Activated CD4-positive, alpha-beta T cell treated with anti-CD3 and anti-CD28 coated beads, Interleukin-2, amount 10 ng/mL, durations not matched to agents 24 days and 14 days (primary cell): ENCODE data around the gene MAJIN. TPM values are rescaled to one million over a fixed set of nuclear protein-coding genes. Genes with fewer than 3 reads are reported as not detected.
A peak's percentile ranks its signal among the peaks of the same experiment; 100 is the strongest.

ENCODE experiments used
- DNase-seq: peaks from one replicate; pipeline ENCODE4 v3.0.0; 2022
- H3K27ac Mint-ChIP-seq: one replicate; pipeline ENCODE4 v1.8.0; 2022; ENCODE audit warnings: mild to moderate bottlenecking, mixed read lengths
- H3K27me3 Mint-ChIP-seq: one replicate; pipeline ENCODE4 v1.8.0; 2022; ENCODE audit warnings: mixed read lengths
- H3K36me3 Mint-ChIP-seq: one replicate; pipeline ENCODE4 v1.8.0; 2022; ENCODE audit warnings: low read depth, mild to moderate bottlenecking, mixed read lengths
- H3K4me1 Mint-ChIP-seq: one replicate; pipeline ENCODE4 v1.8.0; 2021; ENCODE audit warnings: mixed read lengths
- H3K4me3 Mint-ChIP-seq: one replicate; pipeline ENCODE4 v1.8.0; 2022; ENCODE audit warnings: mild to moderate bottlenecking, moderate library complexity, mixed read lengths
- H3K9me3 Mint-ChIP-seq: one replicate; pipeline ENCODE4 v1.8.0; 2021; ENCODE audit warnings: mixed read lengths
- intact Hi-C: fragments of 100-400 bp; cut with micrococcal nuclease; formaldehyde crosslinking; loops from one replicate; pipeline ENCODE4 v1.15.1; 2023
- total RNA-seq: library from RNA; stranded (reverse); gene quantifications from 2 replicates; pipeline ENCODE4 v1.2.3, GENCODE V29; 2022

MAJIN gene
- total RNA-seq, 1 donor from 2014 or later = not detected

DNA sequence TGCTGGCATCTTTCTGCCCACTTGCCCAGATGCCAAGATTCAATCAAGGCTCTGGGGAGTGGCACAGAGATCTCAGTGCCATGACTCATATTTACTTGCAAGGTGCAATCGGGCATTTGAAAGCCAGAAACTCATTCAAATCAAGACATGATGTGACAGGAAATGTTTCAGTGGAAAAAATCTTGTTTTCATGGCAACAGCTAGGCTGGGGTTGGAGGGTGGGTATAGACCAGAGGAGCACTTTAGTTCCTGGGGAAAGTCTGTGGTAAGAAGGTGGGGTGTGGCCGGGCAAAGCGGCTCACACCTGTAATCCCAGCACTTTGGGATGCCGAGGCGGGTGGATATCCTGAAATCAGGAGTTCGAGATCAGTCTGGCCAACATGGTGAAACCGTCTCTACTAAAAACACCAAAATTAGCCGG is 1.2 kb downstream of the MAJIN start:
- DNase-seq = peak; percentile 69
- H3K9me3 Mint-ChIP-seq = no peaks in the 10 kb centered on the region
- no peaks in the 10 kb centered on the region for H3K36me3 Mint-ChIP-seq
- peaks cover 18% of the 10 kb centered on the region for H3K4me1 Mint-ChIP-seq
- intact Hi-C loops = loop anchor here (5.0 kb wide), 1 partner anchor 53 kb away; the partner anchor contains the start of gene ATG2A
- H3K4me3 Mint-ChIP-seq = peak overlapping the region; percentile 54
- H3K27ac Mint-ChIP-seq = peak overlapping the region; percentile 83
- H3K27me3 Mint-ChIP-seq = no peaks in the 10 kb centered on the region

DNA sequence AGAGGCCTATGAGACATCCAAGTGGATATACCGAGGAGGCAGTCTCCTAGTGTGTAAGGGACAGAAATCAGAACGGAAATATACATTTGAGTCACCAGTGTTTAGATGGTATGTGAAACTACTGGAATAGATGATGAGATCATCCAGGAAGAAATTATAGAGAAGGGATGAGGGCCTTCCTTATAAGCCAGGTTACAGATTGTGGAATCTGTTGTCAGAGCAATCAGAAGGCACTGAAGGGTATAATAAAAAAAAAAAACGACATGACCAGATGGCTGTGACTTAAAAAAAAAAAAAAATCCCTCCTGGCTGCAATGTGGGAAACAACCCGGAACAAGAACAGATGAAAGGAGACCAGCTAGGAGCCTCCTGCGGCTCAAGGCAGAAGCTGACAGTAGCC is 2.7 kb downstream of the MAJIN start:
- Mint-ChIP-seq H3K4me3 (no peak overlapping the region), H3K36me3 (no peaks in the 10 kb centered on the region), H3K4me1 (peaks cover 20% of the 10 kb centered on the region), H3K9me3 (no peaks in the 10 kb centered on the region), H3K27me3 (no peaks in the 10 kb centered on the region), H3K27ac (peak overlapping the region; percentile 22)
- intact Hi-C loops = no loop called here
- no peak for DNase-seq

DNA sequence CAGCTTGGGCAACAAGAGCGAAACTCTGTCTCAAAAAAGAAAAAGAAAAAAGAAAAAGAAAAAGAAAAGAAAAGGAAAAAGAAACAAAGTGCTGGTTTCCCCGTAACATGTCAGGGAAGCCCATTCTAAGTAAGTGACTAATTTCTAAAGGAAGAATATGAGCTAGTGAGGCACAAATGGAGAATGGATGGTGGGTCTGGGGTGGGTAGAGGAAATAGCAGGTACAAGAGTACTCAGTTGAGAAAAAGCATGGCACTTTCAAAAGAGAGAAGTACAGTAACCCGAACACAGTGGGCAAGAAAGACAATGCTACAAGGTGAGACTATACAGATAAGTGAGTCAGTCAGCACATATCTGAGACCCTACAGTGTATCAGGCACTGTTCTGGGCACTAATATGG is 4.5 kb downstream of the MAJIN start:
- Mint-ChIP-seq H3K4me3 (no peak overlapping the region), H3K4me1 (peaks cover 20% of the 10 kb centered on the region), H3K27ac (no peak overlapping the region), H3K36me3 (no peaks in the 10 kb centered on the region), H3K27me3 (no peaks in the 10 kb centered on the region), H3K9me3 (no peaks in the 10 kb centered on the region)
- no peak for DNase-seq
- intact Hi-C loops = no loop called here

DNA sequence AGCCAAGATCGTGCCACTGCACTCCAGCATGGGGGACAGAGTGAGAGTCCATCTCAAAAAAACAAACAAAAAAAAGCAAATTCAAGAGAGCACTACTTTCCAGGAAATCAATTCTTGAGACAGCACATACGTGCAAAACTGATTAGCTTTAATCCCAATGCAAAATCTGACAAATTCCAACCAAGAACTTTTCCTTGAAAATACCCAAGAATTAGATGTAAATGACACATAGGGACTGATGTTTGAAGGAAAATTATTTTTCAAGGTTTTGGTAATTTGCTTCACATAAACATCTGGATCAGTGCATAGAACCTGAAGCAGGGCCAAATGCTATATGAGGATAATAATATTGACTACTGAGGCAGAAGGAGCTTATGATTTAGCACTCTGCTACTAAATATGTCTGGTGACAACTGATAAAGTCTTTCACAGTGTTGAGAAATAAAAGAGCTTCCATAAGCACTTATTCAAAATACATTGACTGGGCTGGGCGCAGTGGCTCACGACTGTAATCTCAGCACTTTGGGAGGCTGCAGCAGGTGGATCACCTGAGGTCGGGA is 8.8 kb downstream of the MAJIN start:
- no peaks in the 10 kb centered on the region for H3K9me3 Mint-ChIP-seq
- H3K4me1 Mint-ChIP-seq = peaks cover 10% of the 10 kb centered on the region
- intact Hi-C loops = no loop called here

DNA sequence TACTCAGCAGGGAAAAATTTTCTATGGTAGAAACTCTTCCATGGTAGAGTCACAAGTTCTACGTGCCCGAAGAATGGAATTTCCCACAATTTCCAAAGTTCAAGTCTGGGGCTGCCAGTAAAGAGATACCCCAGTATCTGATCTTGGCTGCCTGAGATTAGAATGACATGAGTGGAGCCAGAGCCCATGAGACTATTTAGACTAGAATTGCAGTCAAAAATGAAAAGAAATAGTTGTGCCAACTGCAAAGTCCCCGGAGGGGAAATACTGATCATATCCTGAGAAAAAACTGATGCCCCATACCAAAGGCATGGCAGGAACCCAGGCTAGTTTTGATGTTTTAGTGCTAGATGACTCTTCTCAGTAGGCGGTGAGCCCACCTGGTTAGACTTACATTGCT is 11.2 kb downstream of the MAJIN start:
- intact Hi-C loops = no loop called here

More for the DNA sequence above, 8.8 kb downstream of the MAJIN start:
- no peak overlapping the region for H3K27ac Mint-ChIP-seq
- no peak for DNase-seq
- H3K36me3 Mint-ChIP-seq = no peaks in the 10 kb centered on the region
- H3K27me3 Mint-ChIP-seq = peaks cover 6% of the 10 kb centered on the region
- H3K4me3 Mint-ChIP-seq = no peak overlapping the region

DNA sequence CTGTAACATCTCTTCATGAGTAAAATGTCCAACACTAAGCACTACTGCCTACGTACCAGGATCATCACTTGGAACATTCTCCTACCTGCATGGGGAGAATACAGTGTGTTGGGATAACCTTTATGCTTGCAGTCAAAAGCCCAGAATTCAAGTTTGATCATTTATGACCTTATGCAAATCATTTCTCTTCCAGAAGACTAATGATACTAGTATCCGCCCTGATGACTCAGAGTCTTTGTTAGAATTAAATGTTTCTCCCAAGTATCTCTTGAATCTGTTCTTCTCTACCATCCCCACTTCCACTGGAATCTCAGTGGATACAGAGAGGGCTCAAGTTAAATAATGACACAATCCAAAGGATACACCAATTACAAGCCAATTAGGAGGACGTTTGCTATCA is 12.4 kb downstream of the MAJIN start:
- intact Hi-C loops = no loop called here
- no peak overlapping the region for H3K27ac Mint-ChIP-seq
- no peaks in the 10 kb centered on the region for H3K4me1 Mint-ChIP-seq
- no peak for DNase-seq
- no peaks in the 10 kb centered on the region for H3K9me3 Mint-ChIP-seq
- H3K36me3 Mint-ChIP-seq = no peaks in the 10 kb centered on the region
- H3K27me3 Mint-ChIP-seq = peaks cover 6% of the 10 kb centered on the region
- H3K4me3 Mint-ChIP-seq = no peak overlapping the region

More for the DNA sequence above, 11.2 kb downstream of the MAJIN start:
- Mint-ChIP-seq H3K36me3 (no peaks in the 10 kb centered on the region), H3K4me3 (no peak overlapping the region), H3K4me1 (peaks cover 7% of the 10 kb centered on the region), H3K27me3 (peaks cover 6% of the 10 kb centered on the region), H3K27ac (no peak overlapping the region), H3K9me3 (no peaks in the 10 kb centered on the region)
- no peak for DNase-seq

DNA sequence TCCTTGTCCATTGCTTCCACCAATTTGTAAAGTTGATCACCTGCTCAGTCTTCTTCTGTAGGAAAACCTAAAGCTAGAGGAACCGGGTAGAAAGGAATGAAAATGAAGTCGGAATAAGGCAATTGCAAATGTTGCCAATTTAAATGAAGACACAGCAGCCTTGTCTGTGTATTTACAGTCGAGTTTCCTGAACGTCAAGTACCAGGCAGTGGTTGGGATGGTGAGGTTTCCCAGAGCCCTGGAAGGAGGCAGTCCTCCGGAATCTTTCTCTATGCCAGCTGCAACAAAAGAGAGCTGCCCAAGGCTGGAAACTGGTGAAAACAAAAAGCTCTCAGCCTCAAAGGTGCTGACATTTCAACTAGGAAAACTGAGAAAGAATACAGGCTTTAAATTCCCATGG is 17.7 kb downstream of the MAJIN start:
- Mint-ChIP-seq H3K4me3 (no peak overlapping the region), H3K36me3 (no peaks in the 10 kb centered on the region), H3K27me3 (peaks cover 8% of the 10 kb centered on the region), H3K27ac (no peak overlapping the region), H3K4me1 (no peaks in the 10 kb centered on the region), H3K9me3 (no peaks in the 10 kb centered on the region)
- intact Hi-C loops = no loop called here
- no peak for DNase-seq

DNA sequence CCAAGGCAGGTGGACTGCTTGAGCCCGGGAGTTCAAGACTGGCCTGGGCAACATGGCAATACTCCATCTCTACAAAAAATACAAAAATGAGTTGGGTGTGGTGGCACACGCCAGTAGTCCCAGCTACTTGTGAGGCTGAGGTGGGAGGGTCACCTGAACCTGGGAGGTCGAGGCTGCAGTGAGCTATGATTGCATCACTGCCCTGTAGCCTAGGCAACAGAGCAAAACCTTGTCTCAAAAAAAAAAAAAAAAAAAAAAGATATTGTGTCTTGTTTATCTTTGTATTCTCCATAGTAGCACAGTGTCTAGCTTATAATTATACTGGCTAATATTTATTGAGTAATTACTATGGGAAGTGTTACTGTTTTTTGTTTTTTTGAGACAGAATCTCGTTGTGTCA is 20.4 kb downstream of the MAJIN start:
- Mint-ChIP-seq H3K4me1 (no peaks in the 10 kb centered on the region), H3K4me3 (no peak overlapping the region), H3K9me3 (no peaks in the 10 kb centered on the region), H3K27ac (no peak overlapping the region), H3K27me3 (peaks cover 7% of the 10 kb centered on the region), H3K36me3 (no peaks in the 10 kb centered on the region)
- intact Hi-C loops = no loop called here
- DNase-seq = no peak

DNA sequence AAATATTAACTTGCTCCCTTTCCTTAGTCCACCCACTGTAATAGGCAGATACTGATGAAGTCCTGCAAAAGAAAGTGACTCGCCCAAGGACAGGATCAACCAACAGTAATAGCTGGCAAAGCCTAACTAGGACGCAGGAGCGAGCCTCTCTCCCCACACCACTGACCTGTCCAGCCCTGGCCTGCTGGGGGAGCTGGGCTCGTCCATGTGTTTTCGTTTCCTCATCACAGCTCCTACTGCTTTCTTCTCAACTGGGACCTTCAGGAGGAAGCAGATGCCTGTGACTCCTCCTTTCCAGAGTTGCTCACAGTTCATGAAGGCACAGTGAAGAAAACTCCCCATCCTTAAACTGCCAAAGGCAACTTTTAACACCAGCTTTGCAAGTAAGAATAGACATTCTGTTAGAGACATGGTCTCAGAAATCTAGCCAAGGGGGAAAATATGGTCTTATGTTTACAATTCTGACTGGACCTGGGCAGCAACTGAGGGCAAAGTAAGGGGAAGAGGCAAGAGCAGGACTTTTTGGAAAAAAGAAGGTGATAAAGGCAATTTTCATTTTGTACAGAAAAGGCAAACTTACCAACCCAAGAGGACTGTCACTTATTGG is 24.6 kb downstream of the MAJIN start:
- intact Hi-C loops = no loop called here
- Mint-ChIP-seq H3K27ac (no peak overlapping the region), H3K27me3 (peaks cover 30% of the 10 kb centered on the region)

DNA sequence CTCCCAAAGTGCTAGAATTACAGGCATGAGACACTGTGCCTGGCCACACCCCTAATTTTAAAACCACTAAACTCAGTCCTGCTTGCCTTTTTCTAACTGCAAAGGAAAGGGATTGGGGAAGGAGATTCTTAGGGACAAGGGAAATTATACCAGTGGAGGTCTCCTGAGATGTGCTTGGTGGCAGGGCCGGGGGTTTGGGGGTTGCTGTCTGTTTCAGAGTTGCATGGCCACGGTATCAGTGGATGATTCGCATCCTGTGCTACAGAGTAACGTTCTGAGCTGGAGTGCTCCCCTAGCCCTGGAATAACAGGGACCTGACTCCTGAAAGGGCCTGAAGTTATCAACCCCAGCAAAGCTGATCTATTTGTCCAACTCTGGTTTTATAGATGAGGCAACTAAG is 35.4 kb downstream of the MAJIN start:
- intact Hi-C loops = no loop called here
- no peaks in the 10 kb centered on the region for H3K36me3 Mint-ChIP-seq
- no peak overlapping the region for H3K4me3 Mint-ChIP-seq
- no peaks in the 10 kb centered on the region for H3K4me1 Mint-ChIP-seq
- H3K9me3 Mint-ChIP-seq = no peaks in the 10 kb centered on the region
- peaks cover 12% of the 10 kb centered on the region for H3K27me3 Mint-ChIP-seq
- H3K27ac Mint-ChIP-seq = no peak overlapping the region
- DNase-seq = no peak

More for the DNA sequence above, 24.6 kb downstream of the MAJIN start:
- H3K4me1 Mint-ChIP-seq = no peaks in the 10 kb centered on the region
- no peak overlapping the region for H3K4me3 Mint-ChIP-seq
- no peak for DNase-seq
- no peaks in the 10 kb centered on the region for H3K36me3 Mint-ChIP-seq
- H3K9me3 Mint-ChIP-seq = no peaks in the 10 kb centered on the region

DNA sequence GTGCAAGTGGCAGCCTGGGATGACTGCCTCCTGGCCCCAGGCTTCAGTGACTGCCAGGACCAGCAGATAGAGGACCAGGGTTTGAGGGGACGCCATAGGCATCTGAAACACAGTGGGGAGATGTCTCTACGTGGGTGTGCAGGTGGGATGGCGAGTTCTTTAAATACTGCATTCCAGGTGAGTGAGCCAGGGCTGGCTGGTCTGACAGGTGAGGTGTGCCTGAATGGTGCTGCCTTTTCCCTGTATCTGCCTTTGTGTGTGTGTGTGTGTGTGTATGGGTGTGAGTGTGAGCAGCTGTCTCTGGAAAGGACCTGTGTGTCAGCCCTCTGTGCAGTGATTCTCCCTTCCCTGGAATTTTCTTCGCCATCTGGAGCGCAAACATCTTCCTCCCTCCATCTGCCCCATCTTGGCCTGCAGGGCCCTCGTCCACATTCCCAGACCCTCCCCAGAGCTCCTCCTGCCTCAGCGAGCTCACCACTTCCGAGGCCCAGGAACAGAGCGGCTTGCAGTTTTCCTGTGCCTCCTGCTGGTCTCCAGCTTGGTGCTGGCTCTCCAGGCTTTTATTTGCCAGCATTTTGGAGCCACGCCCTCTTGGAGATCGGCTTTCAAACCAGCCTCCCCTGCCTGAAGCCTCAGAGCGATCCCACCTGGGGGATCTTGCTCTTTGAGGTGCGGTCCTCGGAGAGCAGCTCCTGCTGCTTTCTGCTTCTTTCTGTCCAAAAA is 36.4 kb downstream of the MAJIN start, which contains the start of gene GPHA2:
Gene GPHA2, minus strand, starts transcription at position 535 of the 723 bp plus-strand sequence. Its CDS starts 433 bp downstream, at position 102.
- Mint-ChIP-seq H3K27me3 (peaks cover 10% of the 10 kb centered on the region), H3K27ac (no peak within 1 kb of the TSS), H3K36me3 (peaks cover 5% of the 10 kb centered on the region), H3K4me1 (no peaks in the 10 kb centered on the region), H3K9me3 (no peaks in the 10 kb centered on the region), H3K4me3 (no peak within 1 kb of the TSS)
- intact Hi-C loops = no loop called here
- DNase-seq = no peak

DNA sequence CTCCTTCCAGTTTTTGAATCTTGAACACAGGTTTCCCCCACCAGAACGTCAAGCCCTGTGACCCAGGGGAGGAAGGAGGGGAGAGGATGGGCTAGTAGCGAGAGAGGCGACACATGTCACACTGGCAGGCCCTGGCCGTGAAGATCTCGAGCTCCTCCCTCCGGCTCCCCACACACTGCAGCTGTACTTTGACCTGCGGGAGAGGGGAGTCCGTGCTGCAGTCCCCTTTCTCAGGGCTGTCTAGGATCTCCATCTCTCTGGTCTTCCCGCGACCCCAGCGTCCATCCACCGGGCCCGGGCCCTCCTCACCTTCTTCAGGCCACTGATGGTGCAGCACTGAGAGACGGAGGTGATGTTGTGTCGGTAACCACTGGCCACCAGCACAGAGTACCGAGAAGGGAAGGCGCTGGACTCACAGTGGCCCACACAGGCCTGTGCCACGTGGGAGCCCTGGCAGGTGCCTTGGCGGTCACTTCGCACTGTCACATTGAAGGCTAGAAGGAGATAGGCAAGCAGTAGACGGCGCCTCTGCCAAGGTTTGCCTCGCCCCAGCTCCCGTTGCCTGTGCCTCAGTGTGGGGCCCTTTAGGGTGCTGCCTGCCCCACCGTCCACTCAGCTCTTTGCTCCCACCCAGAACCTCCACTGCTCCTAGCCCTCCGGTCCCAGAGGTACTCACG is 37.1 kb downstream of the MAJIN start:
- Mint-ChIP-seq H3K4me1 (no peaks in the 10 kb centered on the region), H3K36me3 (peaks cover 8% of the 10 kb centered on the region), H3K4me3 (no peak overlapping the region), H3K27ac (no peak overlapping the region), H3K27me3 (peaks cover 6% of the 10 kb centered on the region), H3K9me3 (no peaks in the 10 kb centered on the region)
- no peak for DNase-seq
- intact Hi-C loops = no loop called here

DNA sequence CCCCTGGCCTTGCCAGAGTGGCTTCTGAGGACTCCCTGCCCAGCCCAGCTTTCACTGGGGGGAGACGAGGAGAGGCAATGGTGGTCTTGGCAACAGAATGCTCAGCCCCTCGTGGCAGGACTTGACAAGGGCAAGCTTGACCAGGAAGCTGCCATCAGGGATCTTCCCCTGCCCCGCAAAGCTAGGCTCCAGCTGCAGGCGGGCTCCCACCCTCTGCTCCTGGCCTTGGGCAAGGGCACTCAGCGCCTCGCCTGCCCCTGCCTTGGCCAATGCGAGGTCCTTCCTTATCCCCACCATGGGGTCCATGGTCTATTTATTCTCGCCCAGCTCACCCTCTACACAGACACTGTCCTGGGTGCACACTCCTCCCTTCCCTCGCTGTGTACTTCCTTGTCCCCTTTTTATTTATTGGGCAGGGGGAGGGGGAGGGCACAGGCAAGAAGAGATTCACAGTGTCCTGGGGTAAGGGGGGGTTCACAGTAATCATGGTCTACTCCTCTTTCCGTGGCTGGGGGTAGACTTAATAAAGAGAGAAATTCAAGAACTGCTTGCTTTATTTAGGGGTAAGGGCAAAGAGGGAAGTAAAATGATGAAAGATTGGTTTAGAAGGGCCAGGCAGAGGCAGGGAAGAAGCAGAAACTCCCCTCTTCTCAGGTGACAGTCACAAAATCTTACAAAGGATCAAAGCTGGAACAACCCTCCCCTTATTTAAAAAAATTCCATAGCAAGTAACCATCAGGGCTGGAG is 37.8 kb downstream of the MAJIN start:
- Mint-ChIP-seq H3K4me3 (no peak overlapping the region), H3K27me3 (peaks cover 4% of the 10 kb centered on the region), H3K9me3 (no peaks in the 10 kb centered on the region), H3K4me1 (no peaks in the 10 kb centered on the region), H3K36me3 (peaks cover 10% of the 10 kb centered on the region), H3K27ac (no peak overlapping the region)
- intact Hi-C loops = no loop called here
- no peak for DNase-seq
